Tibial nerve (tissue), 4 donors: ENCODE results near the gene NHLRC4. TPM values are rescaled to one million over a fixed set of nuclear protein-coding genes. Genes with fewer than 3 reads are reported as not detected.

Experiments
- DNase-seq, 2 donors: peaks; one replicate each; pipeline ENCODE4 v3.0.0-alpha.2; 2019; ENCODE audit warnings: low spot score in 2 of 2
- H3K27ac ChIP-seq, 4 donors: fragments of 200-600 bp; sonication (generic) in 3 of 4; one replicate each; pipeline ENCODE4 v1.5.1; 2017 to 2019; ENCODE audit warnings: mild to moderate bottlenecking in 1 of 4
- H3K27me3 ChIP-seq, 2 donors: fragments of 200-600 bp; sonication (generic) in 1 of 2; one replicate each; pipeline versions ENCODE4 v1.5.1 to v1.6.0; 2017 to 2019
- H3K36me3 ChIP-seq, 3 donors: fragments of 200-600 bp; sonication (generic); one replicate each; pipeline ENCODE4 v1.5.1; 2018 to 2019
- H3K4me1 ChIP-seq, 4 donors: fragments of 200-600 bp; sonication (generic) in 3 of 4; one replicate each; pipeline ENCODE4 v1.5.1; 2017 to 2019
- H3K4me3 ChIP-seq, 4 donors: fragments of 200-600 bp; sonication (generic) in 3 of 4; one replicate each; pipeline ENCODE4 v1.5.1; 2017 to 2019; ENCODE audit warnings: mild to moderate bottlenecking in 1 of 4, moderate library complexity in 1 of 4
- H3K9me3 ChIP-seq, 4 donors: fragments of 200-600 bp; sonication (generic) in 3 of 4; one replicate each; pipeline ENCODE4 v1.5.1; 2017 to 2019
- EP300 ChIP-seq, 2 donors: sonication (generic); formaldehyde crosslinking; IDR thresholded peaks; one replicate each; pipeline ENCODE4 v1.6.1; 2017; ENCODE audit warnings: antibody characterized with exemption in 2 of 2, mild to moderate bottlenecking in 1 of 2
- POLR2A ChIP-seq, 2 donors: fragments of 450-650 bp; IDR thresholded peaks; one replicate each; pipeline ENCODE4 v1.6.1; 2017; ENCODE audit warnings: antibody characterized with exemption in 2 of 2, mild to moderate bottlenecking in 2 of 2, moderate library complexity in 2 of 2
- WGBS, 2 donors: methylation state at CpG; one replicate each; pipeline ENCODE4 v1.1.5; 2018; 5-methylcytosine and 5-hydroxymethylcytosine counted together
- total RNA-seq, 4 donors: library from RNA; depleted of rRNA; stranded (reverse); fragments of >200 nt; gene quantifications; one replicate each; pipeline ENCODE4 v1.1.0, GENCODE V29; 2016
- TF ChIP-seq, protein P1 (sequence below), 5 experiments: fragments of 200-600 bp in 3 of 5; fragments of 450-650 bp in 2 of 5; sonication (generic) in 3 of 5; IDR thresholded peaks; one replicate each; pipeline ENCODE4 v1.5.1; 2016 to 2019; ENCODE audit warnings: antibody characterized with exemption in 5 of 5, mild to moderate bottlenecking in 3 of 5, moderate library complexity in 2 of 5

Gene NHLRC4
- total RNA-seq, 4 donors from 2014 or later: 0.98 to 5.2 (median 1.9) TPM

DNA sequence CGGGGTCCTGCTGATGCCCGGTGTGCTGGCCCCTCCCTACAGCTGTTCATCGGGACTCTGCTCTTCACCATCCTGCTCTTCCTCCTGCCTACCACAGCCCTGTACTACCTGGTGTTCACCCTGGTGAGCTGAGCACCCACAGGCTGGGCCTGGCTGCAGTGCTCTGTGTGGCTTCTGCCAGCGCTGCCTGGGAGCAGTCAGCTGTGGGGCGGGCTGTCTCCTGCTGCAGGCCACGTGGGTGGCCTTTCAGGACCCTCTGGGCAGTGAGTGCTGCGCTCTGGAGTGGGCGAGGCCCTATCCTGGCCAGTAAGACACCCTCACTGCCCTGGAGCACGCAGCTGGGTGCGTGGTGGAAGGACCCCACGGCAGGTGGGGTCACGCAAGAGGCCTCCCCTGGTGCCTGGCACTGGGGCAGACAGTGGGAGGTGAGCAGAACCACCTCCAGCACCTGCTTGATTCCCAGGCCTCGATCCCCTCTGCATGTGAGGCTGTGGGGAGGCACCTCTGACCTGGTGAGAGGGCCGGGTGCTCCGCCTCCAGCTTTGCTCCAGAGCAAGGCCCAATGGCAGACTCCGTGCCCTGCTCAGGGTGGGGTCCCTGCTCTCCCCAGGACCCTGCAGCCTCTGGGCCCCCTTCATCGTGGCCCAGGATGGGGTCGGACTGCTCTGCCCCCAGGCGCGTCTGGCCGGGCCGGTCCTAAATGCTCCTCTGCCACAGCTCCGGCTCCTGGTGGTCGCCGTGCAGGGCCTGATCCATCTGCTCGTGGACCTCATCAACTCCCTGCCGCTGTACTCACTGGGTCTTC lies 13.5 kb downstream of the NHLRC4 start:
- Histone ChIP-seq H3K4me3 (no peak overlapping the region), H3K9me3 (no peaks in the 10 kb centered on the region), H3K36me3 (peaks cover 0 to 62% (median 0%) of the 10 kb centered on the region in 3 donors), H3K4me1 (peaks cover 0 to 23% (median 0%) of the 10 kb centered on the region in 4 donors), H3K27ac (no peak overlapping the region), H3K27me3 (no peaks in the 10 kb centered on the region)
- no peak for DNase-seq
- WGBS, 2 donors: 77 to 89% methylated on average over 13 to 15 of the region's 27 CpGs
- TF ChIP-seq, protein P1, sequence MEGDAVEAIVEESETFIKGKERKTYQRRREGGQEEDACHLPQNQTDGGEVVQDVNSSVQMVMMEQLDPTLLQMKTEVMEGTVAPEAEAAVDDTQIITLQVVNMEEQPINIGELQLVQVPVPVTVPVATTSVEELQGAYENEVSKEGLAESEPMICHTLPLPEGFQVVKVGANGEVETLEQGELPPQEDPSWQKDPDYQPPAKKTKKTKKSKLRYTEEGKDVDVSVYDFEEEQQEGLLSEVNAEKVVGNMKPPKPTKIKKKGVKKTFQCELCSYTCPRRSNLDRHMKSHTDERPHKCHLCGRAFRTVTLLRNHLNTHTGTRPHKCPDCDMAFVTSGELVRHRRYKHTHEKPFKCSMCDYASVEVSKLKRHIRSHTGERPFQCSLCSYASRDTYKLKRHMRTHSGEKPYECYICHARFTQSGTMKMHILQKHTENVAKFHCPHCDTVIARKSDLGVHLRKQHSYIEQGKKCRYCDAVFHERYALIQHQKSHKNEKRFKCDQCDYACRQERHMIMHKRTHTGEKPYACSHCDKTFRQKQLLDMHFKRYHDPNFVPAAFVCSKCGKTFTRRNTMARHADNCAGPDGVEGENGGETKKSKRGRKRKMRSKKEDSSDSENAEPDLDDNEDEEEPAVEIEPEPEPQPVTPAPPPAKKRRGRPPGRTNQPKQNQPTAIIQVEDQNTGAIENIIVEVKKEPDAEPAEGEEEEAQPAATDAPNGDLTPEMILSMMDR (IDR thresholded peaks at IDR 0.05): no peak
- TF ChIP-seq EP300 (IDR thresholded peaks at IDR 0.05) (no peak), POLR2A (IDR thresholded peaks at IDR 0.05) (no peak)

DNA sequence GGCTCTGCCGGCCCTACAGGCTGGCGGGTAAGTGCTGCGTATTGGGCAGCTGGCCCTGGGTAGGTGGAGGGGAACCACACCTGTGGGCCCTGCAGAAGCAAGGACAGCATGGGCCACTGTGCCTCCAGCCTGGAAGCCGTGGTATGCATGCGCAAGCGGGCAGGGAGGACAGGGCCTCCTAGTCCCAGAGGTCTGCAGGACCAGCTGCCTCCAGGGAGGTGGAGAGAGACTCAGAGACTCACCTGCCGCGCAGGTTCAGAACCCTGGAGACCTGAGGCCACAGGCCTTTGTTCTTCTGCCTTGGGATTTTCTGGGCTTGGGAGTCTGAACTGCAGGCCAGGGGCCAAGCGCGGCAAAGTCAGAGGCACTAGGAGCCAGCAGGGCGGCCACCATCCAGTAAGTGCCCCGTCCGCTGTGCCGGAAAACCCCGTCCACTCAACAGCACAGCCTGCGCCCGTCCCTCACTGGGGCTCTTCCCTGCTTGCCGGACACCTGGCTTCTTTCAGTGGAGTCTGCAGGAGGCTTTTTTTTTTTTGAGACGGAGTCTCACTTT lies 14.2 kb downstream of the NHLRC4 start:
- Histone ChIP-seq H3K27ac (no peak overlapping the region), H3K36me3 (peaks cover 0 to 55% (median 0%) of the 10 kb centered on the region in 3 donors), H3K27me3 (no peaks in the 10 kb centered on the region), H3K4me3 (no peak overlapping the region), H3K4me1 (peaks cover 0 to 26% (median 0%) of the 10 kb centered on the region in 4 donors), H3K9me3 (no peaks in the 10 kb centered on the region)
- TF ChIP-seq POLR2A (IDR thresholded peaks at IDR 0.05) (no peak), EP300 (IDR thresholded peaks at IDR 0.05) (no peak)
- TF ChIP-seq, protein P1 (IDR thresholded peaks at IDR 0.05): no peak
- WGBS, 2 donors: 95 to 99% methylated on average over 15 to 19 of the region's 19 CpGs
- no peak for DNase-seq

DNA sequence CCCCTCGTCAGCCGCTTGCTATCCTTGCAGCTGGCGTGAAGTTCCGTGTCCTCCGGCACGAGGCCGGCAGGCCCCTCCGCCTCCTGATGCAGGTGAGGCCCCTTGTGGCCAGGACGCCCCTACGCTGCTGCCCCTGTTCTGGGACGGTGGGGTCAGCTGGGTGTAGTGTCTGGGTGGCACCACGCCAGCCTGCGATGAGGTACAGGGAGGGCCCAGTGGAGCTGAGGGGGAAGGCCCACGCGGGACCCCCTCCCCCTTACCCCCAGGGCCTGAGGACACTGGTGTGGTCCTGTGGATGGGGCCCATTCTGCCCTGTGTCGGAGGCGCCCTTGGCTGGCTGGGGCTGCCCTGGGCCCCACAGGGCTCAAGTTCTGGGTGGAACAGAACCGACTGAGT lies 15.4 kb downstream of the NHLRC4 start:
- TF ChIP-seq, protein P1 (IDR thresholded peaks at IDR 0.05): no peak
- TF ChIP-seq EP300 (IDR thresholded peaks at IDR 0.05) (no peak), POLR2A (IDR thresholded peaks at IDR 0.05) (no peak)
- H3K4me1 ChIP-seq: peaks cover 0 to 38% (median 3%) of the 10 kb centered on the region in 4 donors
- peak overlapping the region in 1 of 4 donors; percentile 11 for H3K27ac ChIP-seq
- no peaks in the 10 kb centered on the region for H3K9me3 ChIP-seq
- WGBS, 2 donors: 85 to 89% methylated on average over 17 of the region's 18 CpGs
- no peak overlapping the region for H3K4me3 ChIP-seq
- peaks cover 0 to 44% (median 0%) of the 10 kb centered on the region in 3 donors for H3K36me3 ChIP-seq
- no peak for DNase-seq
- H3K27me3 ChIP-seq: no peaks in the 10 kb centered on the region

DNA sequence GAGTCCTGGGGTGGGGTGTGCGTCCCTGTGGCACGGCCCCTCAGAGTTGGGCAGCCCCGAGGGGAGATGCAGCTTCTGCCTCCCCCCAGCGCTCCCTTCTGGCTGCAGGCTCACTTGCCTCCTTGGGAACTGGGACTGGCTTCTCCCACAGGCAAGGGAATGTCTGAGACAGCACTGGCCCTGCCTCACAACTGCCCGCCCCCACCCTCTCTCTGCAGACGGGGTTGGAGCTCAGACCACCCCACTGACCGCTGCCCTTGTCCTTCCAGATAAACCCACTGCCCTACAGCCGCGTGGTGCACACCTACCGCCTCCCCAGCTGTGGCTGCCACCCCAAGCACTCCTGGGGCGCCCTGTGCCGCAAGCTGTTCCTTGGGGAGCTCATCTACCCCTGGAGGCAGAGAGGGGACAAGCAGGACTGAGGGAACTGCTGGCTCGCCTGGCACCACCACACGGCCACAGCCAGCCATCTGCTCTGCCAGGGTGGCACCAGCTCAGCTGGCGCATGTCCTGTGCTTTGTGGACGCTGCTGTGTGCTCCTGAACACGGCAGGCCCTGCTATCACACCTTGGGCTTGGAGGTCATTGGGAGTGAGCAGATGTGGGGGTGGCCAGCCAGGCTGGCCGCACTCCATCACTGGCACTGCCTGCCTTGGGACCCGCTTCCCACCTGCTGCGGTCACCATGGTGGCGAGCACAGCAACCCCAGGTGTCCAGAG lies 16.0 kb downstream of the NHLRC4 start:
- Histone ChIP-seq H3K4me3 (no peak overlapping the region), H3K27ac (peak overlapping the region in 1 of 4 donors; percentile 11), H3K9me3 (no peaks in the 10 kb centered on the region), H3K4me1 (peaks cover 0 to 43% (median 7%) of the 10 kb centered on the region in 4 donors), H3K36me3 (peaks cover 0 to 44% (median 0%) of the 10 kb centered on the region in 3 donors), H3K27me3 (no peaks in the 10 kb centered on the region)
- TF ChIP-seq POLR2A (IDR thresholded peaks at IDR 0.05): no peak
- TF ChIP-seq EP300 (IDR thresholded peaks at IDR 0.05): no peak
- TF ChIP-seq, protein P1 (IDR thresholded peaks at IDR 0.05): no peak
- DNase-seq: no peak
- 83 to 94% methylated on average over 10 to 15 of the region's 21 CpGs for WGBS, 2 donors
